H54 (cell line): ENCODE results near the gene NSD2.
A peak's percentile ranks its signal among the peaks of the same experiment; 100 is the strongest.

Experiments used
- DNase-seq: peaks from one replicate; pipeline ENCODE4 v3.0.0; 2011; ENCODE audit warnings: low spot score, mixed read lengths; ENCODE audit not compliant: insufficient read length
- FAIRE-seq: peaks from 3 replicates; lab custom pipeline; 2011; peaks lifted over from hg19 to GRCh38; lab: Jason Lieb, UNC
- POLR2A ChIP-seq: IDR thresholded peaks from 2 replicates; pipeline ENCODE4 v1.6.1; 2011; ENCODE audit warnings: low read depth, mild to moderate bottlenecking, low read length

The NSD2 gene

DNA sequence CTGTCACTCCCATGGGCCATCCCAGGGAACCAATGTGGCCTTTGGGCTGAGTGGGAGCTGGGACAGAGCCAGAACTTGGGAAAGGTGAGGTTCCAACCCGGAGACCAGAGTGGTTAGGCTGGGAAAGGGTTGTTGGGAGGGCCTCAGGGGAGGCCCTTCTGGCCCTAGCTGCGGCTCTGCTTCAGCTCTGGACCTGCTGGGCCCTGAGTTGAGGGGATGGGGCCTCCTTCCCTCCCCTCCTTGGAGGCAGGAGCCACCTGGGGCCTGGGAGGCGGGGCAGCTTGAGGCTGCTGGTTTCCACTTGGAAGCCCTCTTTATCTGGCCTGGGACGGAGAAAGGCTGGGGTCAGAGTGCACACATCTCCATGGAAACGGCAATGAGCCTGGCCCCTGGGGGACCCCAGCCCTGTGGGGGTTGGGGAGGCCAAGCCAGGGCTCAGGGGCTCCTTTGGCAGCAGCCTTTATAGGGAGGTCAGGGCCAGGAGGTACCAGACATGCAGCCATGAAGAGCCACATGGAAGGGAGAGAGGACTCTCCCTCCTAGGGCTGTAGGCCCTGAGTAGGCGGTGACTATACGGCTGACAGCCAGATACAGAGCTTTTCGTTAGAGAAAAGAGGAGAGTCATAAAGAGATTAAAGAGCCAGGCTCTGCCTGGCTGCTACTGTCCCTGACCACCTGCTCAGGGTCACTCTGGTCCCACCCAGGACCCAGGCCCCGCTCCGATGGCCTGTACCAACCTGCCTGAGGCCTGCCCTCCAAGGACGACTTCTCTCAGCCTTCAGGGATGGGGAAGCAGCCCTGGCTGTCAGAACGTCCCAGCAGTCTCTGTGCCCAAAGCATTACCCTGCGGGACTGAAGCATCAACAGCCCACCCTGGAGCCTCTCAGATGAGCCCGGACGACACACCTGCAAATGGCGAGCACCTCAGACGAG is 6.9 kb upstream of the NSD2 start:
- DNase-seq (no peak), FAIRE-seq (no peak)
- no peak for TF ChIP-seq POLR2A

DNA sequence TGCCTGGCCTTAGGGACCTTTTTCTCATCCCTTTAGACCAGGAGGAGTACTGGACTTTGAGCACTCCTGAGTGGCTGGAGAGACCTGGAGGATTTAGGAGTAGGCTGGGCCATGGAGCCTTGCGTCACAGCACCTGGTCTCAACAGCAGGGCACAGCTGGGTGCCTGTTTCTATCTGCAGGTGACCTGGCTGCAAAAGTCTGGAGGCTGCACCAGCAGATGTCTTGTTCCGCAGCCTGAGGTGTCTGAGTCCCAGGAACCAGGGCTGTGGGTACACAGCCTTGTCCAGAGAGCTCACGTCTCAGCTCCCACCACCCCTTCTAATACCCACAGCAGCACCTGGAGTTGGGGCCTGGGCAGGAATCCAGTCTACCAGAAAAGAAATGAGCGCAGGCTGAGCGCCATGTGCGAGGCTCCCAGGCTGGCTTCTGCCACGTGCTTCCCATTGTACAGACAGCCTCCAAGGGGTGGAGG is 5.0 kb upstream of the NSD2 start:
- FAIRE-seq (no peak), DNase-seq (no peak)
- no peak for TF ChIP-seq POLR2A

DNA sequence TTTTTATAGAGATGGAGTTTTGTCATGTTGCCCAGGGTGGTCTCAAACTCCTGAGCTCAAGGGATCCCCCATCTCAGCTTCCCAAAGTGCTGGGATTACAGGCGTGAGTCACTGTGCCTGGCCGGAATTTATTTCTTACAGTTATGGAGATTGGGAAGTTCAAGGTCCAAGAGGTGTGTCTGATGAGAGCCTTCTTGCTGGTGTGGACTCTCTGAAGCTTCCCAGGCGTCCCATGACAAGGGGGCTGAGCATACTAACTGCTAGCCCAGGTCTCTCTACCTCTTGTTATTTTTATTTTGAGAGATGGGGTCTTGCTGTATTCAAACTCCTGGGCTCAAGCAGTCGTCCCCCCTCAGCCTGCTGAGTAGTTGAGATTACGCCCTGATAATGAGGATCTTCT is 2.9 kb upstream of the NSD2 start:
- TF ChIP-seq POLR2A: no peak
- FAIRE-seq: no peak

DNA sequence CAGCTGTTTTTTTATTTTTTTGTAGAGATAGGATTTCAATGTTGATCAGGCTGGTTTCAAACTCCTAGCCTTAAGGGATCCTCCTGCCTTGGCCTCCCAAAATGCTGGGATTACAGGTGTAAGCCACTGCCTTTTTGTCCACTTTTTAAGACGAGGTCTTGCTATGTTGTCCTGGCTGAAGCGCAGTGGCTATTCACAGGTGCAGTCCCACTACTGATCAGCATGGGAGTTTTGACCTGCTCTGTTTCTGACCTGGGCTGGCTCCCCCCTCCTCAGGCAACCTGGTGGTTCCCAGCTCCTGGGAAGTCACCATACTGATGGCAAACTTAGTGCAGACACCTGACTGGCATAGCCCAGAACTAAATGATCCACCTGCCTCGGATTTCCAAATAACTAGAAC is 2.3 kb upstream of the NSD2 start:
- DNase-seq: no peak
- no peak for FAIRE-seq
- no peak for TF ChIP-seq POLR2A

More for the DNA sequence above, 2.9 kb upstream of the NSD2 start:
- no peak for DNase-seq

DNA sequence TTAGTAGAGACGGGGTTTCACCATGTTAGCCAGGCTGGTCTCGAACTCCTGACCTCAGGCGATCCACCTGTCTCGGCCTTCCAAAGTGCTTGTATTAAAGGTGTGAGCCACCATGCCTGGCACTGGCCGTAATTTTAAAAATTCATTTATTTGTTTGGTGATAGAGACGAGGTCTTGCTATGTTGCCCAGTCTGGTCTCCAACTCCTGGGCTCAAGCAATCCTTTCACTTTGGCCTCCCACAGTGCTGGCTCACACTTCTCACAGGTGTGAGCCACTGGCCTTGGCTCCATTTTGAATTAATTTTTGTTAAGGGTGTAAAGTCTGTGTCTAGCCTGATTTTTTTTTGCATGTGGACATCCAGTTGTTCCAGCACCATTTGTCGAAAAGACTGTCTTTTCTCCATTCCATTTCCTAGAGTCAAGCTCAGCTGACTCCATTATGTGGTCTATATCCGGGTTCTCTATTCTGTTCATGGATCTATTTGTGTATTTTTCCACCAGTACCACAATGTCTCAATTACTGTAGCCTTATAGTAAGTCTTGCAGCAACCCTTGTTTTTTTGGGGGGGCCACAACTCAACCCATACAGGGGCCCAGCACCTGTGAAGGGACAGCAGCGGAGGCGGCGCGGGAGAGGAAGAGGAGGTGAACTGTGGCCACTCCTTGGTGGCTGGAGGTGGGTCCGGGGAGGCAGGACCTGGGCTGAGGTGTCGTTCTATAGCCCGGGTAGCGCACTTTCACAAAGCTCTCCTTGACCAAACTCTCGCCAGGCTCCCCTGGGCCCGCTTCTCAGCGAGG is 1.5 kb upstream of the NSD2 start:
- no peak for FAIRE-seq
- DNase-seq: no peak
- no peak for TF ChIP-seq POLR2A

DNA sequence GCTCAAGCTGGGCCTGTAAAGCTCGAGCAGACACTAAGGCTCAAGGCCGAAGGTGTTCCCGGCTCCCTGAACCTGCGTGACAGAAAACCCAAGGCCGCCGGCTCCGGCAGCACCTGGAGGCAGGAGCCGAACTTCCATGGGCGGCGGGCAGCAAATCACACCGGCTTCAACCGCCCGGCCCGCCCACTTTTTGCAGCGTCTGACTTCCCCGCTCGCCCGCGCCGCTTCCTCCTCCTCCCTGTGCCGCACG is 940 bp upstream of the NSD2 start:
- no peak for TF ChIP-seq POLR2A

DNA sequence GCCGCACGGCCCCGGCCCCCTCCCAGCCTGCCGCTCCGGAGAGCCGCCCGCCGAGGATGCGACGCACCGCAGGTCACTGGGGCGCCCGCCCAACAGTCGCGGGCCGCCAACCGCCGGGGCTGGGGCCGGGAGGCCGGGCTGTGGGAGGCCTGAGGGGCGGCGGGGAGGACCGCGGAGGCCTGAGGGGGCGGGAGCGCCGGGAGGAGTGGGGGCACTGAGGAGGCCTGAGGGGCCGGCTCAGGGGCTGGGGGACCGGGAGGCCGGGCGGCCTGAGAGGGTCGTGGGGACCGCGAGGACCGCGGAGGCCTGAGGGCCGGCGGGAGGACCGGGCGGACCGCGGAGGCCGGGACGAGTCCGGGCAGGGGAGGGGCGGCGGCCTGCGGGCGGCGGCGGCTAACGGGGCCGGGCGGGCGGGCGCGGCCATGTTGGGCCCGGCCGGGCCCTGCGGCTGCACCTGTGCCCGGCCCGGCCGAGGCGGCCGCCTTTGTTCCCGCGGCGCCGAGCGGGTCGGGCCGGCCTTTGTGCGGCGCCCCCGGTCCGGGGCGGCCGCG is 353 bp downstream of the NSD2 start:
- FAIRE-seq: no peak
- peak; percentile 34; the same call in 1 of the 2 replicates for TF ChIP-seq POLR2A
- no peak for DNase-seq

More for the DNA sequence above, 940 bp upstream of the NSD2 start:
- DNase-seq: peak; percentile 61
- no peak for FAIRE-seq

DNA sequence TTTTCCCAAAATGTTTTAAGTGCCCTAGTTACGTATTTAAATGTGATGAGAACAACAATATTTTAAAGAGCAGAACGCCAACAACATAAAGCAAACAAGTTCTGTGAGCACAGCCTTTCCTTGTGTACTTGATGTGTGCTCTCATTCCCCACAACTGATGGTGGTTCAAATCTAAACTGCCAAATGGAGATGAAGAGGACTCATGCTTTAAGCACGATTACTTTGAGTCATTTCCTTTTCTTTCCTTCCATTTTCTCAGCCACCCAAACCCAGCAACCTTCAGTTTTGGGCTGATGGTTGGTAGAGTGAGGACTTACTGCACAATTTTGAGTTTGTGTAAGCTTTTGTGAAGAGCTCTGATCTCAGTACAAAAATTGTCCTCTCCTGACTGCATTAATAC is 1.7 kb downstream of the NSD2 start:
- no peak for FAIRE-seq
- TF ChIP-seq POLR2A: 0 out of 2 replicates have a peak, but pooled peaks have one; percentile 27
- DNase-seq: no peak

DNA sequence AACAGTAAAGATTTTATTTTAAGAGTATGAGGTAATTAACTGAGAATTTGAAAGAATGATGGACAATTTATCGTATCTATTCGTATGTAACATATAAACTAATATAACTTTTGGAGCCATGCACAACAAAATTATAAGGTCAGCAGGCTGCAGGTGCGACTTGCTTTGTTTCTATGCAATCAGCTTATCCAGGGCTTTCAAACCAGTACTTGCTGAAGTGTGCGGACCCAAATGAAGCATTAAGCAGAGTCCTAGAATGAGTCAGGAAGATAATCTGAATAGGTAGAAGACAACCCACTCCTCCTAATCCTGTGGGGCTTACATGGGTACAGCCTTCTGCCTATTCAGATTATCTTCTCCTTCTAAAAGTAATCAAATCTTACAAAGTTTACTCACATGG is 2.1 kb downstream of the NSD2 start:
- FAIRE-seq: no peak
- TF ChIP-seq POLR2A: no peak
- DNase-seq: no peak

DNA sequence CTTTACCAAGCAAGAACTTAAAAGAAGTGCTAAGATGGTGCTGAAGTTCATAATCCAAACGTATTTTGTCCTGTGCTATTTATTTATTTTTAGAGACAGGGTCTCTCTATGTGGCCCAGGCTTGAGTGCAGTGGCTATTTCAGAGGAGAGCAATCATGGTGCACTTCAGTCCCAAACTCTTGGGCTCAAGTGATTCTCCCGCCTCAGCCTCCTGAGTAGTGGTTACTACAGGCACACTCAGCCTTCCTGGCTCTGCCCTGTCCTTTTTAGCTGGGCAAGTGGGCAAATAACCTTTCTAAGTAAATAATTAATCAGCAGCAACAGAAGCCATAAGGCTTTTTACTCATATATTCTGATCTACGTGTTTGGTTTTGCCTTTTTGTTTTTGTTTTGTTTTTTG is 2.6 kb downstream of the NSD2 start:
- DNase-seq (no peak), FAIRE-seq (no peak)
- TF ChIP-seq POLR2A: no peak

DNA sequence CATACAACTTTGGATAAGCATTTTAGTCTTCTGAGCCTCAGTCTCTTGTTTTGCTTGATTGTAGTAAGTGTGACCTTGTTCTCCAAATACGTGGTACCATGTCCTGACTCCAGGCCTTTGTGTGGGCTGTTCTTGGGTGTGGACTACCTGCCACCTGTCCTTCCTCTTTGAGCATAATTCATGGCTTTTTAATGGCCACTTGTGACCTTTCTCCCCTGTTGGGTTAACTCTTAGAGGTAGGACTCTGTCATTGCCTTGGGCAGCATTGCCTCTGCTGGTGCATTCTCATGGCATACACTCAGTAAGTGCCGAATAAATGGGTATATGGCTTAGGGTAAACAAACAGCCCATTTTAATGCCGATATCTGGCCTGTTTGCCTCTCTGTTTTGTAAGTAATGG is 3.0 kb downstream of the NSD2 start:
- no peak for DNase-seq
- no peak for FAIRE-seq
- TF ChIP-seq POLR2A: no peak

DNA sequence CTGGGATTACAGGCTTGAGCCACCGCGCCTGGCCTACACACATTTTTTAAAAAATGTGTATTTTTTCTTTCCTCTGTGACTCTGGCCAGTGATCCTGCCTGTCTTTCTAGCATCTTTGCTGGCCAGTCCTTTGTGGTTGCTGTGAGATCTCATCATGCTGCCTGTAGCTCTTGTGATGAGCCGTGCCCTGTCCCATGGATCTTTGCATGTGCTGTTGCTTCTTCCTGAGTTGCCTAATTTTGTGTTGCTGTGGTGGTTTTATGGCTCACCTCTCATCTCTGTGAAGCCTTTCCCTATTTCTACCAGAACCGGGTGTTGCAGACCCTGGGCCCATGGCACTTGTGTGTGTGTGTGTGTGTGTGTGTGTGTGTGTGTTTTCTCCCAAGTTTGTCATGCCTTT is 8.3 kb downstream of the NSD2 start:
- FAIRE-seq (no peak), DNase-seq (no peak)
- TF ChIP-seq POLR2A: no peak

DNA sequence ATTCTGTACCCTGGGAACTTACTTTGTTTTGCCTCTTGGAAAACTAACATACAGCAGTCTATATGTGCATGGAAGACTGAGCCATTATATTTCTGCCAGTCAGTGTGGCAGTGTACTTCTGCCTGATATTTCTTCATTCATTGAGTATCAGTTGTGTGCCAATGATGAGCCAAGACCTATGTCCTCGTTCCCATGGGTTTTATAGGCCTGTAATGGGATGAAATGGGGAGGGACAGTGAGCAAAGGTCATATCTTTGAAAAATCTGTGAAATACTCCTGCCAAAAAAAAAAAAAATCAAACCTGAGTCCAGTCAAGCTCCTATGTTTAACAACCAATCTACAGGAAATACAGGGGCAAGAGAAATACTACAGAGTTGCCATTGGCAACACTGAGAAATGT is 9.1 kb downstream of the NSD2 start:
- no peak for TF ChIP-seq POLR2A
- FAIRE-seq (no peak), DNase-seq (no peak)

DNA sequence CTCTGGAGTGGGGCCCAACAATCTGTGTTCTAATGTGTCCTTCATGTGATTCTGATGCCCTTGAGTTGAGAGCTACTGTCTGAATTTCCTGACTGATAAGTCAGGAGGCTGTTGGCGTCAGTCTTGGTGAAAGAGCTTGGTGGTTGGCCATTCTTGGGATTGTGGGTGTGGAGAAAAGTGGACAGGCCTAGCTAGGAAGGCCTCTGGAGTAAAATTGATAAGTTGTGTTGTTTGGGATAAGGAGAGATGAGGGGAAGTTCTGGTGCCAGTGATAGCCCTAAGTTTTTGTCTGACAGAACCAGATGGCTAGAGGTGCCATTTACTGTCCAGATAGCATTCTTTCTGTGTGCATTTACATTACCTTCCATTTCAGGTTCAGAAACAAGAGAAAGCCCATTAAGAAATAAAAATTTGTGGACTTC is 11.7 kb downstream of the NSD2 start:
- no peak for TF ChIP-seq POLR2A

More for the DNA sequence above, 11.7 kb downstream of the NSD2 start:
- FAIRE-seq (no peak), DNase-seq (no peak)
